ENCODE results near the gene ZBTB20. TPM values are rescaled to one million over a fixed set of nuclear protein-coding genes. Genes with fewer than 3 reads are reported as not detected.

ZBTB20 gene
- polyA plus RNA-seq, 3 donors = 1.3 to 3.2 (median 2.0) TPM

- Histone ChIP-seq H2AFZ (ENCODE audit: insufficient read depth, low read depth, low read length, poor library complexity, severe bottlenecking) (no peak overlapping the region), H3K4me3 (replicated peaks in 1 of 3; ENCODE audit: low read depth in 2 of 3, low read length in 3 of 3) (no peak overlapping the region), H3K27me3 (ENCODE audit: control insufficient read depth in 2 of 2, insufficient read depth in 2 of 2, low read length in 2 of 2) (no peaks in the 10 kb centered on the region), H3K9ac (ENCODE audit: insufficient read depth, low read length, poor library complexity, severe bottlenecking) (no peak overlapping the region), H4K20me1 (ENCODE audit: insufficient read depth, low read length) (no peaks in the 10 kb centered on the region), H3K36me3 (replicated peaks in 1 of 2; ENCODE audit: control insufficient read depth in 1 of 2, insufficient read depth in 2 of 2, low read length in 2 of 2) (no peaks in the 10 kb centered on the region), H3K9me3 (replicated peaks in 1 of 2; ENCODE audit: control insufficient read depth in 1 of 2, insufficient read depth in 1 of 2, low read length in 2 of 2) (peaks cover 0 to 10% of the 10 kb centered on the region in 2 donors), H3K27ac (ENCODE audit: low read depth in 1 of 2, low read length in 2 of 2) (no peak overlapping the region), H3K79me2 (ENCODE audit: insufficient read depth, low read length) (no peaks in the 10 kb centered on the region), H3K4me1 (ENCODE audit: control insufficient read depth in 1 of 2, insufficient read depth in 2 of 2, low read length in 2 of 2) (peaks cover 4 to 16% of the 10 kb centered on the region in 2 donors), H3K4me2 (replicated peaks; ENCODE audit: extremely low read depth, low read length, poor library complexity, severe bottlenecking) (no peak overlapping the region)
- WGBS (ENCODE audit: insufficient coverage) = 60% methylated on average over 1 of the region's 2 CpGs
- peaks cover 13% of the 10 kb centered on the region for H3K4me1 Mint-ChIP-seq
- H3K36me3 Mint-ChIP-seq = peaks cover 0 to 5% of the 10 kb centered on the region in 2 donors
- intact Hi-C loops (cut with micrococcal nuclease) = no loop called here
- H3K27me3 Mint-ChIP-seq (ENCODE audit: low read depth in 3 of 3) = no peaks in the 10 kb centered on the region
- H3K9me3 Mint-ChIP-seq = peaks cover 0 to 13% (median 7%) of the 10 kb centered on the region in 7 donors
- DNase-seq = no peak
- TF ChIP-seq, protein P1, sequence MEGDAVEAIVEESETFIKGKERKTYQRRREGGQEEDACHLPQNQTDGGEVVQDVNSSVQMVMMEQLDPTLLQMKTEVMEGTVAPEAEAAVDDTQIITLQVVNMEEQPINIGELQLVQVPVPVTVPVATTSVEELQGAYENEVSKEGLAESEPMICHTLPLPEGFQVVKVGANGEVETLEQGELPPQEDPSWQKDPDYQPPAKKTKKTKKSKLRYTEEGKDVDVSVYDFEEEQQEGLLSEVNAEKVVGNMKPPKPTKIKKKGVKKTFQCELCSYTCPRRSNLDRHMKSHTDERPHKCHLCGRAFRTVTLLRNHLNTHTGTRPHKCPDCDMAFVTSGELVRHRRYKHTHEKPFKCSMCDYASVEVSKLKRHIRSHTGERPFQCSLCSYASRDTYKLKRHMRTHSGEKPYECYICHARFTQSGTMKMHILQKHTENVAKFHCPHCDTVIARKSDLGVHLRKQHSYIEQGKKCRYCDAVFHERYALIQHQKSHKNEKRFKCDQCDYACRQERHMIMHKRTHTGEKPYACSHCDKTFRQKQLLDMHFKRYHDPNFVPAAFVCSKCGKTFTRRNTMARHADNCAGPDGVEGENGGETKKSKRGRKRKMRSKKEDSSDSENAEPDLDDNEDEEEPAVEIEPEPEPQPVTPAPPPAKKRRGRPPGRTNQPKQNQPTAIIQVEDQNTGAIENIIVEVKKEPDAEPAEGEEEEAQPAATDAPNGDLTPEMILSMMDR (IDR thresholded peaks at IDR 0.05) = no peak
- no peak overlapping the region for H3K4me3 Mint-ChIP-seq
- no peak overlapping the region for H3K27ac Mint-ChIP-seq
These were observed 371.7 kb downstream of the ZBTB20 start for GRCh38 chr3:114775395-114775794.

DNA sequence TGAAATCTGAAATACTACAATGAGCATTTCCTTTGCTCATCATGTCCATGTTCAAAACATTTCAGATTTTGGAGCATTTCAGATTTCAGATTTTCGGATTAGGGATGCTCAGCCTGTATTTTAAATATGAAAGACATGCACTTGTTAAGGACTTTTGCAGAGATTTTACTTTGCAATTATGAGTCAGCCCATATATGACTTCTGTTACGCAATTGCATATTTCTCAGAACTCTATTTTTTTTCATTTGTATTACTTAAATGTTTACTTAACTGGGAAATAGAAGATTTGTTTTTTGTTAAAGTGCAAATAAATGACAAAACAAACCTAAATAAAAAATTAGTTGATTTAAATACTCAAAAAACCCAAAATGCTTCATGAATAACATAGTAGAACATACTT lies 376.2 kb downstream of the ZBTB20 start:
- H3K9me3 Mint-ChIP-seq = peaks cover 5 to 17% (median 7%) of the 10 kb centered on the region in 7 donors
- no peaks in the 10 kb centered on the region for H4K20me1 ChIP-seq (ENCODE audit: insufficient read depth, low read length)
- no peak overlapping the region for H3K27ac Mint-ChIP-seq
- H3K4me3 ChIP-seq (replicated peaks in 1 of 3; ENCODE audit: low read depth in 2 of 3, low read length in 3 of 3) = no peak overlapping the region
- DNase-seq = peak; percentile 3 to 39 (median 14)
- no peaks in the 10 kb centered on the region for H3K27me3 Mint-ChIP-seq (ENCODE audit: low read depth in 3 of 3)
- H3K4me3 Mint-ChIP-seq = no peak overlapping the region
- H3K4me1 ChIP-seq (ENCODE audit: control insufficient read depth in 1 of 2, insufficient read depth in 2 of 2, low read length in 2 of 2) = peaks cover 4 to 19% of the 10 kb centered on the region in 2 donors
- no peaks in the 10 kb centered on the region for H3K36me3 ChIP-seq (replicated peaks in 1 of 2; ENCODE audit: control insufficient read depth in 1 of 2, insufficient read depth in 2 of 2, low read length in 2 of 2)
- intact Hi-C loops (cut with micrococcal nuclease) = no loop called here
- H3K27me3 ChIP-seq (ENCODE audit: control insufficient read depth in 2 of 2, insufficient read depth in 2 of 2, low read length in 2 of 2) = no peaks in the 10 kb centered on the region
- peaks cover 0 to 10% of the 10 kb centered on the region in 2 donors for H3K9me3 ChIP-seq (replicated peaks in 1 of 2; ENCODE audit: control insufficient read depth in 1 of 2, insufficient read depth in 1 of 2, low read length in 2 of 2)
- TF ChIP-seq, protein P1 (IDR thresholded peaks at IDR 0.05) = no peak
- peak overlapping the region; percentile 14 for H3K4me2 ChIP-seq (replicated peaks; ENCODE audit: extremely low read depth, low read length, poor library complexity, severe bottlenecking)
- H3K27ac ChIP-seq (ENCODE audit: low read depth in 1 of 2, low read length in 2 of 2) = peak overlapping the region in 1 of 2 donors; percentile 6
- no peak overlapping the region for H2AFZ ChIP-seq (ENCODE audit: insufficient read depth, low read depth, low read length, poor library complexity, severe bottlenecking)
- H3K79me2 ChIP-seq (ENCODE audit: insufficient read depth, low read length) = no peaks in the 10 kb centered on the region
- H3K4me1 Mint-ChIP-seq = peaks cover 14% of the 10 kb centered on the region
- no CpG with 5 or more reads among the region's 2 CpGs for WGBS (ENCODE audit: insufficient coverage)
- H3K9ac ChIP-seq (ENCODE audit: insufficient read depth, low read length, poor library complexity, severe bottlenecking) = no peak overlapping the region
- H3K36me3 Mint-ChIP-seq = peaks cover 0 to 5% of the 10 kb centered on the region in 2 donors

Data from CD14-positive monocyte (primary cell).